Tibial artery (tissue), 4 donors: ENCODE data around the gene PTPN13.

Source experiments
- DNase-seq, 2 donors: peaks; one replicate each; pipeline ENCODE4 v3.0.0-alpha.2; 2019
- H3K27ac ChIP-seq, 2 donors: fragments of 200-600 bp; sonication (generic) in 1 of 2; 1 replicate in 1 of 2; 2 replicates in 1 of 2; pipeline ENCODE4 v1.5.1; 2018 to 2019; ENCODE audit warnings: mild to moderate bottlenecking in 1 of 2
- H3K27me3 ChIP-seq, 2 donors: fragments of 200-600 bp; sonication (generic) in 1 of 2; one replicate each; pipeline versions ENCODE4 v1.5.1 to v1.6.0; 2016 to 2019
- H3K36me3 ChIP-seq, 3 donors: fragments of 200-600 bp; sonication (generic) in 2 of 3; one replicate each; pipeline ENCODE4 v1.5.1; 2016 to 2019; ENCODE audit warnings: mild to moderate bottlenecking in 2 of 3
- H3K4me1 ChIP-seq, 4 donors: fragments of 200-600 bp; sonication (generic) in 2 of 4; 1 replicate in 3 of 4; 2 replicates in 1 of 4; pipeline ENCODE4 v1.5.1; 2016 to 2019
- H3K4me3 ChIP-seq, 2 donors: fragments of 200-600 bp; sonication (generic) in 1 of 2; 1 replicate in 1 of 2; 2 replicates in 1 of 2; pipeline ENCODE4 v1.5.1; 2018 to 2019; ENCODE audit warnings: mild to moderate bottlenecking in 2 of 2
- H3K9me3 ChIP-seq, 3 donors: fragments of 200-600 bp; sonication (generic) in 1 of 3; one replicate each; pipeline ENCODE4 v1.5.1; 2016 to 2019
- intact Hi-C: fragments of 100-400 bp; cut with DNase I; formaldehyde crosslinking; loops from one replicate; pipeline ENCODE4 v1.15.0; 2023; ENCODE audit warnings: low total_unique reads
- TF ChIP-seq, protein P1 (sequence below), 2 experiments: fragments of 200-600 bp in 1 of 2; fragments of 450-650 bp in 1 of 2; IDR thresholded peaks; one replicate each; pipeline ENCODE4 v1.5.1; 2017 to 2019; ENCODE audit warnings: antibody characterized with exemption in 2 of 2, mild to moderate bottlenecking in 1 of 2, moderate library complexity in 1 of 2

Gene PTPN13

DNA sequence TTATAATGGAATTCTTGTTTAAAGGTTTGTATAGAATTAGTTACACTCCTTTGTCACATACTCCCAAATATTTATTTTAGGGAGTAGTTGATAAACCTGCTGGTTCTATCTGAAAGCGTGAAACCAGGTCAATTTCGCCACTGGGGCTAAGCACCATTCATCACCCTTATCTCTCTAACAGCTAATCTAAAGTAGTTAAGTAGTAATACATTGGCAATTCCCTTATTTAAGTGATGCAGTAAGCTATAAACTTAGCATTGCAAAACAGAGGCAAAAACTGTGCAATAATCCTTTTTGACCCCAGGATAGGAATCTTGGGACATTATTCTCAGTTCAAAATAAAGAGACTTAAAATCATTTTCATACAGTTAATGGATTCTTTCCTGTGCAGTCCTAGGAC lies 33.7 kb upstream of the PTPN13 start:
- no peak for DNase-seq
- Histone ChIP-seq H3K9me3 (no peaks in the 10 kb centered on the region), H3K27me3 (no peaks in the 10 kb centered on the region), H3K4me1 (peaks cover 0 to 7% (median 0%) of the 10 kb centered on the region in 4 donors), H3K27ac (no peak overlapping the region), H3K4me3 (no peak overlapping the region), H3K36me3 (no peaks in the 10 kb centered on the region)
- intact Hi-C loops, result no loop called here
- TF ChIP-seq, protein P1, sequence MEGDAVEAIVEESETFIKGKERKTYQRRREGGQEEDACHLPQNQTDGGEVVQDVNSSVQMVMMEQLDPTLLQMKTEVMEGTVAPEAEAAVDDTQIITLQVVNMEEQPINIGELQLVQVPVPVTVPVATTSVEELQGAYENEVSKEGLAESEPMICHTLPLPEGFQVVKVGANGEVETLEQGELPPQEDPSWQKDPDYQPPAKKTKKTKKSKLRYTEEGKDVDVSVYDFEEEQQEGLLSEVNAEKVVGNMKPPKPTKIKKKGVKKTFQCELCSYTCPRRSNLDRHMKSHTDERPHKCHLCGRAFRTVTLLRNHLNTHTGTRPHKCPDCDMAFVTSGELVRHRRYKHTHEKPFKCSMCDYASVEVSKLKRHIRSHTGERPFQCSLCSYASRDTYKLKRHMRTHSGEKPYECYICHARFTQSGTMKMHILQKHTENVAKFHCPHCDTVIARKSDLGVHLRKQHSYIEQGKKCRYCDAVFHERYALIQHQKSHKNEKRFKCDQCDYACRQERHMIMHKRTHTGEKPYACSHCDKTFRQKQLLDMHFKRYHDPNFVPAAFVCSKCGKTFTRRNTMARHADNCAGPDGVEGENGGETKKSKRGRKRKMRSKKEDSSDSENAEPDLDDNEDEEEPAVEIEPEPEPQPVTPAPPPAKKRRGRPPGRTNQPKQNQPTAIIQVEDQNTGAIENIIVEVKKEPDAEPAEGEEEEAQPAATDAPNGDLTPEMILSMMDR (IDR thresholded peaks at IDR 0.05), result no peak

DNA sequence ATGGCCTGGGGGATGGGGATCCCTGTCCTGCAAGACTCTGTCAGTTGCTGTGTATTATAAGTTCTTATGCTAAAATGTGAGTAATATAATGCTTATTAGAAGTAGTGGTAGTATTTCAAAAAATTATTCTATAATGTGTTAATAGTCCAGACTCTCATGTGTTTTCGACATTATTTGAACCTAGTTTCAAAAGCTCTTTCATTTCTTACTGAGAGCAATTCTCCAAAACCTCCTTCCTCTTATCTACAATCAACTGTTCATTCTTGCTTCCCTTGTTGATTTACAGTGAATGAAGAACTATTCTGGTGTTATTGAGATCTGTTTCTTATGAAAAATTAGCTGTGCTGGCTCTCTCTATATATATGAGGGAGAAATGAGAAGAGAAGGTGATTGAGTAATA lies 32.9 kb upstream of the PTPN13 start:
- Histone ChIP-seq H3K27me3 (no peaks in the 10 kb centered on the region), H3K36me3 (no peaks in the 10 kb centered on the region), H3K4me1 (peaks cover 0 to 7% (median 0%) of the 10 kb centered on the region in 4 donors), H3K27ac (no peak overlapping the region), H3K9me3 (no peaks in the 10 kb centered on the region), H3K4me3 (no peak overlapping the region)
- TF ChIP-seq, protein P1 (IDR thresholded peaks at IDR 0.05), result no peak
- intact Hi-C loops, result no loop called here
- no peak for DNase-seq

DNA sequence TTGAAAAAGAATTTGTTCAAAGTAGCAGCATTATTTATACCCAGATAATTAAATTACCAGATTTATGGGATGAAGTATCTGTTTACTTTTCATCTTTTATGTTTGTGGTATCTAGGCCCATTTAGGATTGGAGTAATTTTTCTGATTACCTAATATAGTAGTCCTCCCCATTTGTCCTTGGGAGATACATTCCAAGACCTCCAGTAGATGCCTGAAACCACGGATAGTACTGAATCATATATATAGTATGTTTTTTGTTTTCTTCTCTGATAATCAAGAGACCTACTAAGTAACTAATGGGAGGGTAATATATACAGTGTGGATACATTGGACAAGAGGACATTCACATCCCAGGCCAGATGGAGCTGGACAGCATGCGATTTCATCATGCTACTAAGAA lies 30.7 kb upstream of the PTPN13 start:
- DNase-seq, result no peak
- Histone ChIP-seq H3K27ac (no peak overlapping the region), H3K27me3 (no peaks in the 10 kb centered on the region), H3K36me3 (no peaks in the 10 kb centered on the region), H3K4me3 (no peak overlapping the region), H3K9me3 (no peaks in the 10 kb centered on the region), H3K4me1 (no peaks in the 10 kb centered on the region)
- TF ChIP-seq, protein P1 (IDR thresholded peaks at IDR 0.05), result no peak
- intact Hi-C loops, result no loop called here

DNA sequence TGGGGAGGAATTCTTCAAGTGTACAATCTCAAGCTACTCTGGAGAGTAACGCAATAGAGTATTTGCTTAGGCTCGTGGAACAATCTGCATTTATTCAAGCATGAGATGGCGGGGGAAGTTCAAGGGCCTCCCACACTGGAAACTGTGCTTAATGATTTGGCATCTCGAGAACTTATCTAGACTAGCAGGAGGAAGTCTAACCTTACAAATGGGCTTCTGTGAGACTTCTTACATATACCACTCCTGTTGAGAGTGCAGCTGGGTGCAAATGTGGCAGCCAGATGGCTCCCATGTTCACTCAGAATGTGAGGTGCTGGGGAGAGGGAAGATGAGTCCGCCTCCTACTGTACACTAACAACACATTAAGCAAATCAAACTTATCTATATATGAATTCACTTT lies 29.3 kb upstream of the PTPN13 start:
- Histone ChIP-seq H3K36me3 (no peaks in the 10 kb centered on the region), H3K4me3 (no peak overlapping the region), H3K27ac (no peak overlapping the region), H3K27me3 (no peaks in the 10 kb centered on the region), H3K9me3 (no peaks in the 10 kb centered on the region), H3K4me1 (no peaks in the 10 kb centered on the region)
- intact Hi-C loops, result no loop called here
- no peak for DNase-seq
- TF ChIP-seq, protein P1 (IDR thresholded peaks at IDR 0.05), result no peak

DNA sequence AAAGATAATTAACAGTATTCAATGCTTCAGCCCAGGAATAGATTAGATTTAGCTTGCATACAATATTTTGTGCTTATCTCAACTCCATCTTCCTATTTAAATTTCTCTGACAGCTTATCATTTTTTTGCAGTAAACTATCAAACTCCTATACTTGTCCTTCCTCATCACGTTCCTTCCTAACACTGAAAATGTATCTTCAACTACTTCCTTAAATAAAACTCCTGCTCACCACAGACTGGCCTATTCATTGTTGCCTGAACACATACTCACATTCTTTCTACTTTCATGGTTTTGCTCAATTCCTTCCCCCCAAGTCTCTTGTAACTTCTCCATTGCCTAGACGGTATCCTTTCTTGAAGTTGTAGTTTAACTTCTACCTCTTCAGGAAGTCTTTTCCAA lies 28.5 kb upstream of the PTPN13 start:
- Histone ChIP-seq H3K9me3 (no peaks in the 10 kb centered on the region), H3K4me3 (no peak overlapping the region), H3K27ac (no peak overlapping the region), H3K4me1 (no peaks in the 10 kb centered on the region), H3K27me3 (no peaks in the 10 kb centered on the region), H3K36me3 (no peaks in the 10 kb centered on the region)
- TF ChIP-seq, protein P1 (IDR thresholded peaks at IDR 0.05), result no peak
- no peak for DNase-seq
- intact Hi-C loops, result no loop called here
